ENCODE data around the gene THUMPD2. TPM values are rescaled to one million over a fixed set of nuclear protein-coding genes. Genes with fewer than 3 reads are reported as not detected.

Gene THUMPD2
- total RNA-seq, 4 donors from 2014 or later = 4.6 to 11.2 (median 8.6) TPM

GRCh38 chr2:39710807-39711206 is 68.3 kb downstream of the THUMPD2 start:
- Histone ChIP-seq H3K4me3 (no peak overlapping the region), H3K4me1 (no peaks in the 10 kb centered on the region), H3K9me3 (no peaks in the 10 kb centered on the region), H3K27ac (no peak overlapping the region), H3K27me3 (no peaks in the 10 kb centered on the region), H3K36me3 (no peaks in the 10 kb centered on the region)
- ATAC-seq (no peak), DNase-seq (no peak)
- no peak for TF ChIP-seq CTCF (IDR thresholded peaks at IDR 0.05 in 4 of 5, conservative IDR thresholded peaks at IDR 0.05 in 1 of 5)
- TF ChIP-seq POLR2A (IDR thresholded peaks at IDR 0.05) = no peak
- intact Hi-C loops (cut with DNase I; ENCODE audit: low total_unique reads) (no loop called here), in situ Hi-C loops (cut with MboI; ENCODE audit: low sequenced_read_pairs in 4 of 4) (no loop called here)

- no peak overlapping the region for H3K4me3 ChIP-seq
- no peaks in the 10 kb centered on the region for H3K4me1 ChIP-seq
- DNase-seq (no peak), ATAC-seq (no peak)
- no peaks in the 10 kb centered on the region for H3K27me3 ChIP-seq
- H3K9me3 ChIP-seq = no peaks in the 10 kb centered on the region
- intact Hi-C loops (cut with DNase I; ENCODE audit: low total_unique reads) = no loop called here
- H3K27ac ChIP-seq = no peak overlapping the region
- no peaks in the 10 kb centered on the region for H3K36me3 ChIP-seq
- in situ Hi-C loops (cut with MboI; ENCODE audit: low sequenced_read_pairs in 4 of 4) = no loop called here
- TF ChIP-seq CTCF (IDR thresholded peaks at IDR 0.05 in 4 of 5, conservative IDR thresholded peaks at IDR 0.05 in 1 of 5) = no peak
- no peak for TF ChIP-seq POLR2A (IDR thresholded peaks at IDR 0.05)
Measured at GRCh38 chr2:39708003-39708402, 71.1 kb downstream of the THUMPD2 start.

GRCh38 chr2:39706945-39707344 is 72.1 kb downstream of the THUMPD2 start:
- Histone ChIP-seq H3K9me3 (peaks cover 0 to 7% (median 0%) of the 10 kb centered on the region in 3 donors), H3K4me1 (no peaks in the 10 kb centered on the region), H3K4me3 (no peak overlapping the region), H3K36me3 (no peaks in the 10 kb centered on the region), H3K27ac (no peak overlapping the region), H3K27me3 (no peaks in the 10 kb centered on the region)
- intact Hi-C loops (cut with DNase I; ENCODE audit: low total_unique reads) = no loop called here
- ATAC-seq = no peak
- DNase-seq = no peak
- in situ Hi-C loops (cut with MboI; ENCODE audit: low sequenced_read_pairs in 4 of 4) = no loop called here
- TF ChIP-seq CTCF (IDR thresholded peaks at IDR 0.05 in 4 of 5, conservative IDR thresholded peaks at IDR 0.05 in 1 of 5) = no peak
- no peak for TF ChIP-seq POLR2A (IDR thresholded peaks at IDR 0.05)

- in situ Hi-C loops (cut with MboI; ENCODE audit: low sequenced_read_pairs in 4 of 4) = no loop called here
- DNase-seq (no peak), ATAC-seq (no peak)
- intact Hi-C loops (cut with DNase I; ENCODE audit: low total_unique reads) = no loop called here
- TF ChIP-seq POLR2A (IDR thresholded peaks at IDR 0.05) (no peak), CTCF (IDR thresholded peaks at IDR 0.05 in 4 of 5, conservative IDR thresholded peaks at IDR 0.05 in 1 of 5) (no peak)
- Histone ChIP-seq H3K27me3 (no peaks in the 10 kb centered on the region), H3K27ac (no peak overlapping the region), H3K4me1 (no peaks in the 10 kb centered on the region), H3K9me3 (peaks cover 0 to 13% (median 0%) of the 10 kb centered on the region in 3 donors), H3K36me3 (no peaks in the 10 kb centered on the region), H3K4me3 (no peak overlapping the region)
Measured at GRCh38 chr2:39706312-39706711, 72.7 kb downstream of the THUMPD2 start.

- Histone ChIP-seq H3K27me3 (no peaks in the 10 kb centered on the region), H3K27ac (no peak overlapping the region), H3K36me3 (no peaks in the 10 kb centered on the region), H3K4me3 (no peak overlapping the region), H3K4me1 (no peaks in the 10 kb centered on the region), H3K9me3 (peaks cover 0 to 17% (median 0%) of the 10 kb centered on the region in 3 donors)
- intact Hi-C loops (cut with DNase I; ENCODE audit: low total_unique reads) (no loop called here), in situ Hi-C loops (cut with MboI; ENCODE audit: low sequenced_read_pairs in 4 of 4) (no loop called here)
- TF ChIP-seq CTCF (IDR thresholded peaks at IDR 0.05 in 4 of 5, conservative IDR thresholded peaks at IDR 0.05 in 1 of 5) (no peak), POLR2A (IDR thresholded peaks at IDR 0.05) (no peak)
- ATAC-seq (no peak), DNase-seq (no peak)
Measured at GRCh38 chr2:39705638-39706037, 73.4 kb downstream of the THUMPD2 start.

Measured in gastrocnemius medialis (tissue), 4 donors.